Measurements from ENCODE around the gene SLC26A9. TPM values are rescaled to one million over a fixed set of nuclear protein-coding genes. Genes with fewer than 3 reads are reported as not detected.

The SLC26A9 gene
- total RNA-seq, 2 donors from 2014 or later = 24.4 to 35.4 TPM

DNA sequence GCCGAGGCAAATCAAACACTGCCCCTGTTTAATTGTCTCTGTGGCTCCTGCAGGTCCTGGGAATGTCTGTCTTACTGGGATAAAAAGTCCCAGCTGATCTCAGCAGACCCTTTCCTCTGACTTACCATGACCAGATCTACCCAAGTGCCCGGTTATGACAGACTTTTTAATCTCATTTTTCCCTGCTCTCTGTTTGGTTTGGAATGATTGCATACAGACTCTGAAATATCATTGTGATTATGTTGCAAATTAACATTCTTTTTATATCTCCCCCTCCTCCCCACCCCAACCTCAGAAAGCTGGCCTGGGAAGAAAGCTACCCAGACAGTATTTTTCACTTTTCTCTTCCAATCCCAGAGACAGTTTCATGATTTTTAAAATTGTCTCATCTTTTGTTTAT lies 43.6 kb upstream of the SLC26A9 start:
- Histone ChIP-seq H3K27me3 (no peaks in the 10 kb centered on the region), H3K4me3 (no peak overlapping the region), H3K9me3 (no peaks in the 10 kb centered on the region), H3K36me3 (no peaks in the 10 kb centered on the region), H3K4me1 (peaks cover 0 to 23% of the 10 kb centered on the region in 2 donors), H3K27ac (peak overlapping the region; percentile 18 to 21)
- TF ChIP-seq, protein P1, sequence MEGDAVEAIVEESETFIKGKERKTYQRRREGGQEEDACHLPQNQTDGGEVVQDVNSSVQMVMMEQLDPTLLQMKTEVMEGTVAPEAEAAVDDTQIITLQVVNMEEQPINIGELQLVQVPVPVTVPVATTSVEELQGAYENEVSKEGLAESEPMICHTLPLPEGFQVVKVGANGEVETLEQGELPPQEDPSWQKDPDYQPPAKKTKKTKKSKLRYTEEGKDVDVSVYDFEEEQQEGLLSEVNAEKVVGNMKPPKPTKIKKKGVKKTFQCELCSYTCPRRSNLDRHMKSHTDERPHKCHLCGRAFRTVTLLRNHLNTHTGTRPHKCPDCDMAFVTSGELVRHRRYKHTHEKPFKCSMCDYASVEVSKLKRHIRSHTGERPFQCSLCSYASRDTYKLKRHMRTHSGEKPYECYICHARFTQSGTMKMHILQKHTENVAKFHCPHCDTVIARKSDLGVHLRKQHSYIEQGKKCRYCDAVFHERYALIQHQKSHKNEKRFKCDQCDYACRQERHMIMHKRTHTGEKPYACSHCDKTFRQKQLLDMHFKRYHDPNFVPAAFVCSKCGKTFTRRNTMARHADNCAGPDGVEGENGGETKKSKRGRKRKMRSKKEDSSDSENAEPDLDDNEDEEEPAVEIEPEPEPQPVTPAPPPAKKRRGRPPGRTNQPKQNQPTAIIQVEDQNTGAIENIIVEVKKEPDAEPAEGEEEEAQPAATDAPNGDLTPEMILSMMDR (IDR thresholded peaks at IDR 0.05) = no peak
- DNase-seq (ENCODE audit: low spot score) = no peak

DNA sequence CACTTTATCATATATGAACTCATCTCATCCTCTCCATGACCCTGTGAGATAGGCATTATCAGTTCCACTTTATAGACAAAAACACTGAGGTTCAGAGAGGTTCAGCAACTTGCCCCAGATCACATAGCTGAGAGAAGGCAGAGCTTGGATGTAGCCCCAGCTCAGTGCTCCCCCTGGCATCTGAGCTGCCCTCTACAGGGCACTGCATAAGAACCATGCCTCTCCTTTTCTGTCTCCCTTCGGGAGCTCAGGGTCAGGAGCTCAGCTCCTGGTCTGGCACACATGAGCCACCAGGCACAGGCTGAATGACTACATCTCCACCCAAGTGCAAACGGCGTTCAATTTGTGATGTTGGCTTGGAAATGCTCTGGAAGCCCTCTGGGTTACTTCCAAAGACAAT lies 43.0 kb upstream of the SLC26A9 start:
- no peaks in the 10 kb centered on the region for H3K9me3 ChIP-seq
- no peak overlapping the region for H3K4me3 ChIP-seq
- no peaks in the 10 kb centered on the region for H3K27me3 ChIP-seq
- H3K36me3 ChIP-seq = no peaks in the 10 kb centered on the region
- DNase-seq (ENCODE audit: low spot score) = no peak
- H3K4me1 ChIP-seq = peaks cover 0 to 23% of the 10 kb centered on the region in 2 donors
- TF ChIP-seq, protein P1 (IDR thresholded peaks at IDR 0.05) = no peak
- H3K27ac ChIP-seq = peak overlapping the region; percentile 18 to 21

DNA sequence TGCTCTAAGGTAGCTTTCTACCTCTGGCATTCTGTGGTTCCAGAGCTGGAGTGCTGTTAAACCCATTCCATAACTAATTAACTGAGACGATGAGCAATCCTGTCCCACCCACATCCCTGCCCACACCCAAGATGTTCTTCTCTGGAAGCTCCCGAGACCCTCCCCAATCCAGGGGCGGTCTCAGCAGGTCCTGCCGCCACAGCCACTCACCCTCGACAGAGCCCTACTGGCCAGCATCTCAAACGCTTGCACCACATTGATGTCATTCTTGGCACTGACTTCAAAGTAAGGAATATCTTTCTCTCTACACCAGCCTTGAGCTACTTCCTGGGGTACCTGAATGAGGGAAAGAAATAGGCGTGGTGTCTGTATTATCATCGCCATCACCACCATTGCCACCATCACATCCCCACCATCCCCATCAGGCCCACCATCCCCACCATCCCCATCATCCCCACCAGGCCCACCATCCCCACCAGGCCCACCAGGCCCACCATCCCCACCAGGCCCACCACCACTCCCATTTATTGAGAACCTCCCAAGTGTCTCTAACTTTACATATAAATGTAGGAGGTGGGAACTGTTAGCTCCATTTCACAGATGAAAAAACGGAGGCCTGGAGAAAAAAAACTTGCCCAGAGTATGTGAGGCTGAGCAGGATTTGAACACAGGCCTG lies 42.2 kb upstream of the SLC26A9 start:
- no peaks in the 10 kb centered on the region for H3K27me3 ChIP-seq
- no peaks in the 10 kb centered on the region for H3K36me3 ChIP-seq
- TF ChIP-seq, protein P1 (IDR thresholded peaks at IDR 0.05) = no peak
- H3K4me1 ChIP-seq = peaks cover 0 to 23% of the 10 kb centered on the region in 2 donors
- no peaks in the 10 kb centered on the region for H3K9me3 ChIP-seq
- H3K27ac ChIP-seq = no peak overlapping the region
- no peak overlapping the region for H3K4me3 ChIP-seq
- DNase-seq (ENCODE audit: low spot score) = no peak

DNA sequence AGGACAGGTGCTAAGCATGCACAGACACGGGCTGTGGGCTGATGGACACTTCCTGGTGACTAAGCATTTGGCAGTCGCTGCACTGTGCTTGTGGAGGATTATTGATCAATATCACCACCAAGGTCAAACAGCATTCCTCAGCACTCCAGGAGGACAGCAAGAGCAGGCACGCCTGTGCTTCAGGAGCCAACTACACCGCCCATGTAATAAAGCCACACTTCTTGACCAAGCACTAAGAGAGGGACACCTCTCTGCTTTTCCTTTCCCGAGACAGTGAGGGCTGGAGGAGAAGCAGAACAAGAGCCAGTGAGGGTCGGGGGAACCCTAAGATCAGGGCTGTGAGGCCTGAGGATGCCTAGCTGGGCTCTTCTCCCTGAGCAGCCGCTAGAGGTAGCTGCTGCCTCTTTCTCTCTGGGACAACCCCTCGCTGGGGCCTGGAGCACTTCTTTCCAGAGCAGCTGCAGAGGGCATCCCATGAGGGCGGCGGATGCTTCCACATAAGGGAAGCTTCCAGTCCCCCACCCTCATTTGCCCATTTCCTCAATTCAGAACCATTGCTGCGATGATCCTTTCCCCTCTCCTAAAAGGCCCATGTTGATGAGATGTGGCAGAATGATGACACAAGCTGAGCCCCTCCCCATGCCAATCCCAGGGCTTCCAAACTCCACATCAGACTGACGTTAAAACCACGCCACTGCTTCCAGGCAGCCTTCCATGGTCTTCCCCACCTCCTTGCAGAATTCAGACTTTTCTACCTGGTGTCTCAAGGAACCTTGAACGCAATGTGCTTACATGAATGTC lies 40.9 kb upstream of the SLC26A9 start:
- H3K27me3 ChIP-seq = no peaks in the 10 kb centered on the region
- H3K27ac ChIP-seq = peak overlapping the region; percentile 22 to 33
- H3K4me1 ChIP-seq = peaks cover 0 to 23% of the 10 kb centered on the region in 2 donors
- no peaks in the 10 kb centered on the region for H3K36me3 ChIP-seq
- no peak for DNase-seq (ENCODE audit: low spot score)
- no peaks in the 10 kb centered on the region for H3K9me3 ChIP-seq
- H3K4me3 ChIP-seq = no peak overlapping the region
- TF ChIP-seq, protein P1 (IDR thresholded peaks at IDR 0.05) = peak; percentile 34 to 85

DNA sequence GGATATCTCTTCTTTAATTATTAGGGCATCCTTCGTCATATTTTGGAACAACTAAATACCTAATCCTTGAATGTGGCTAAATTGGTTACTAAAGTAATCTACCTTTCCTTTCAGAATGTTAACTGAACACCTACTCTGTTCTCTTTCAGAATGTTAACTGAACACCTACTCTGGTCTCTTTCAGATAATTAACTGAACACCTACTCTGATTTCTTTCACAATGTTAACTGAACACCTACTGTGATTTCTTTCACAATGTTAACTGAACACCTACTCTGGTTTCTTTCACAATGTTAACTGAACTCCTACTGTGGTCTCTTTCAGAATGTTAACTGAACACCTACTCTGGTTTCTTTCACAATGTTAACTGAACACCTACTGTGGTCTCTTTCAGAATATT lies 38.0 kb upstream of the SLC26A9 start:
- Histone ChIP-seq H3K9me3 (no peaks in the 10 kb centered on the region), H3K36me3 (no peaks in the 10 kb centered on the region), H3K27me3 (no peaks in the 10 kb centered on the region), H3K4me1 (peaks cover 0 to 20% of the 10 kb centered on the region in 2 donors), H3K27ac (no peak overlapping the region), H3K4me3 (no peak overlapping the region)
- TF ChIP-seq, protein P1 (IDR thresholded peaks at IDR 0.05) = no peak
- DNase-seq (ENCODE audit: low spot score) = no peak
